Islet precursor cell (in vitro differentiated cells): ENCODE data around the gene GRID1.

Experiments
- DNase-seq: peaks from one replicate; pipeline ENCODE4 v3.0.0-alpha.2; 2018

The GRID1 gene

GRCh38 chr10:85667638-85668233 lies 698.9 kb downstream of the GRID1 start:
- DNase-seq: no peak

GRCh38 chr10:85666987-85667386 lies 699.6 kb downstream of the GRID1 start:
- DNase-seq: no peak

- DNase-seq: no peak
Observed at GRCh38 chr10:85666102-85666501, 700.5 kb downstream of the GRID1 start.

GRCh38 chr10:85665681-85666080 lies 700.9 kb downstream of the GRID1 start:
- DNase-seq: no peak

GRCh38 chr10:85665078-85665477 lies 701.5 kb downstream of the GRID1 start:
- no peak for DNase-seq

- no peak for DNase-seq
Observed at GRCh38 chr10:85661123-85661522, 705.5 kb downstream of the GRID1 start.

- DNase-seq: no peak
Observed at GRCh38 chr10:85659331-85659730, 707.3 kb downstream of the GRID1 start.

- no peak for DNase-seq
Observed at GRCh38 chr10:85658518-85658917, 708.1 kb downstream of the GRID1 start.

- DNase-seq: no peak
Observed at GRCh38 chr10:85657476-85658113, 709.0 kb downstream of the GRID1 start.

- DNase-seq: no peak
Observed at GRCh38 chr10:85655411-85655810, 711.2 kb downstream of the GRID1 start.

- DNase-seq: peak; percentile 58
Observed at GRCh38 chr10:85651497-85651882, 715.1 kb downstream of the GRID1 start.

GRCh38 chr10:85650791-85651496 lies 715.7 kb downstream of the GRID1 start:
- DNase-seq: no peak

- DNase-seq: no peak
Observed at GRCh38 chr10:85649461-85649860, 717.1 kb downstream of the GRID1 start.

- no peak for DNase-seq
Observed at GRCh38 chr10:85648279-85648754, 718.3 kb downstream of the GRID1 start.

- DNase-seq: no peak
Observed at GRCh38 chr10:85647741-85648140, 718.9 kb downstream of the GRID1 start.

- DNase-seq: no peak
Observed at GRCh38 chr10:85645926-85646711, 720.5 kb downstream of the GRID1 start.

- peak; percentile 40 for DNase-seq
Observed at GRCh38 chr10:85645053-85645452, 721.5 kb downstream of the GRID1 start.

- DNase-seq: peak; percentile 88
Observed at GRCh38 chr10:85643845-85644525, 722.6 kb downstream of the GRID1 start.

GRCh38 chr10:85643171-85643844 lies 723.3 kb downstream of the GRID1 start:
- no peak for DNase-seq

GRCh38 chr10:85642421-85643170 lies 724.0 kb downstream of the GRID1 start:
- DNase-seq: peak; percentile 93

GRCh38 chr10:85642082-85642420 lies 724.5 kb downstream of the GRID1 start:
- no peak for DNase-seq
